NT2/D1 (cell line): ENCODE data around the gene LTB4R2.

Source experiments
- DNase-seq: peaks from one replicate; pipeline ENCODE4 v3.0.0-alpha.2; 2011; ENCODE audit warnings: low read depth, low spot score
- H3K27me3 ChIP-seq: 2 replicates; pipeline ENCODE4 v1.6.0; 2011; ENCODE audit warnings: mild to moderate bottlenecking; ENCODE audit not compliant: insufficient read length, insufficient read depth
- H3K36me3 ChIP-seq: 2 replicates; pipeline ENCODE4 v1.6.1; 2011; ENCODE audit warnings: mild to moderate bottlenecking, low read length, mixed read lengths; ENCODE audit not compliant: insufficient read depth, insufficient read length
- H3K4me1 ChIP-seq: 2 replicates; pipeline ENCODE4 v1.5.1; 2011; ENCODE audit not compliant: insufficient read depth, insufficient read length
- H3K4me3 ChIP-seq: 2 replicates; pipeline ENCODE4 v1.5.1; 2011; ENCODE audit warnings: low read depth; ENCODE audit not compliant: insufficient read length
- H3K9ac ChIP-seq: 2 replicates; pipeline ENCODE4 v1.6.0; 2011; ENCODE audit warnings: low read depth; ENCODE audit not compliant: insufficient read length
- H3K9me3 ChIP-seq: 2 replicates; pipeline ENCODE4 v1.5.1; 2011; ENCODE audit warnings: mild to moderate bottlenecking, low read length; ENCODE audit not compliant: insufficient read depth
- SUZ12 ChIP-seq: IDR thresholded peaks from 2 replicates; pipeline ENCODE4 v1.6.1; 2011; ENCODE audit not compliant: insufficient read length, insufficient read depth; ENCODE audit errors: extremely low read depth
- YY1 ChIP-seq: IDR thresholded peaks from 2 replicates; pipeline ENCODE4 v1.6.1; 2011; ENCODE audit not compliant: insufficient read length, insufficient read depth
- ZNF274 ChIP-seq: IDR thresholded peaks from 2 replicates; pipeline ENCODE4 v1.6.1; 2011; ENCODE audit warnings: mild to moderate bottlenecking, low read depth, low read length

LTB4R2 gene

GRCh38 chr14:24312736-24313507 is 3.0 kb downstream of the LTB4R2 start:
- peaks cover 63% of the 10 kb centered on the region for H3K36me3 ChIP-seq
- H3K9me3 ChIP-seq, result no peaks in the 10 kb centered on the region
- H3K27me3 ChIP-seq, result no peaks in the 10 kb centered on the region
- DNase-seq, result no peak
- TF ChIP-seq YY1 (no peak), ZNF274 (no peak), SUZ12 (no peak)
- peaks cover 4% of the 10 kb centered on the region for H3K4me1 ChIP-seq
- H3K4me3 ChIP-seq, result no peak overlapping the region
- H3K9ac ChIP-seq, result no peak overlapping the region

DNA sequence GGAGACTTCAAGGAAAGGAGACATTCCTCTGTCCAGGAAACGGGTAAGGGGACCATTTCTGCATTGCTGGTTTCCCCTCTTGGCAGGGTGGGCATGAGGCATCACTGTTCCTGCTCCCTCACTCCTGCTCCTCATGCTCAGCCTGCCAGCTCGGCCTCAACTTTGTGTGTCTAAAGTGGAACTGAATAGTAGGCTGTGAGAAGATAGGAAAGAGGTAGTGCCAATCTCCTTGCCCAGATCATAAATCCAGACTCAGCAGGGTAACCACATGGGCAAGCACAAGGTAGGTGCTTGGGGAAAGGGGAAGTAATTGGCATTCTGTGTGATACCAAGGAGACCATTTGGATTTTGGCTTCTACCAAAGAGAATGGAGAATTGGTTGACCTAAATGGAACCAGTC is 4.0 kb downstream of the LTB4R2 start:
- DNase-seq, result no peak
- no peaks in the 10 kb centered on the region for H3K9me3 ChIP-seq
- no peak overlapping the region for H3K4me3 ChIP-seq
- no peak overlapping the region for H3K9ac ChIP-seq
- H3K36me3 ChIP-seq, result peaks cover 55% of the 10 kb centered on the region
- no peaks in the 10 kb centered on the region for H3K4me1 ChIP-seq
- H3K27me3 ChIP-seq, result no peaks in the 10 kb centered on the region
- no peak for TF ChIP-seq ZNF274
- no peak for TF ChIP-seq SUZ12
- no peak for TF ChIP-seq YY1

DNA sequence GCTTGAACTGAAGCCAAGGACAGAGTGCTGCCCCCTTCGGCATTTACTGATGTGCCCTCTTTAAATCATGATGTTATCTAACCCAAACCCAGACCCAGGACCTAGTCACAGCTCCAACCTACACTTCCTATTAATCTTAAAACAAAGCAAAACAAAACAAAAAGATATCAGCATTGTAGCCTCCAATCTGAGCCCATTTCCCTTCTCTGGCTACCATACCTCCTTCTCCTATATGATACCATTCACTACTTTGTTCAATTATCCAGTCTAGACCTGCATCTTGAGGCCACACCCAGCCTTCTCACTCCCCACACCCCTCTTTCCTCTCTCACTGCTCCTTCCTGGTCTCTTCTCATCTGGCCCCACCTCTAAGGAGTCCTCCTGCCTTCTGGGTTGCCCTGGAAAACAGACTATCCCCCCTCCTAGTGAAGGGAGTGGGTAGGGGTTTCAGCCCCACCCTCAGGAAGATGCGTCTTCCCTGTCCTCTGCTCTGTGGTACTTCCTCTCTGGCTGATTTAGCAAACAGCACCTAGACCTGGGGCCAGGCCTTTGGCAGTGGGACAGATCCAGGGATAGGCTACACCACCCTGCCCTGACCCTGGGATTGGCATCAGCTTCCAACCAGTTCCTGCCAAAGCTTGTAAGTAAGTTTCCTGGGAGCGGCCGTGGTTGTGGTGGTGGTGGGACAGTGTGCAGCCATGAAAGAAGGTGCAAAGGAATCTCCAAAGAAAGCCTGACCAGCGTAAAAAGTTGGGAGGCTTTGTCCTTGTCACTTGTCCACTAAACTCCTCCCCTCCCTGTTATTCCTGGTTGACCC is 4.6 kb downstream of the LTB4R2 start:
- Histone ChIP-seq H3K36me3 (peaks cover 49% of the 10 kb centered on the region), H3K4me1 (no peaks in the 10 kb centered on the region), H3K9ac (no peak overlapping the region), H3K27me3 (no peaks in the 10 kb centered on the region), H3K9me3 (no peaks in the 10 kb centered on the region), H3K4me3 (no peak overlapping the region)
- TF ChIP-seq SUZ12 (no peak), ZNF274 (no peak), YY1 (no peak)
- DNase-seq, result no peak

DNA sequence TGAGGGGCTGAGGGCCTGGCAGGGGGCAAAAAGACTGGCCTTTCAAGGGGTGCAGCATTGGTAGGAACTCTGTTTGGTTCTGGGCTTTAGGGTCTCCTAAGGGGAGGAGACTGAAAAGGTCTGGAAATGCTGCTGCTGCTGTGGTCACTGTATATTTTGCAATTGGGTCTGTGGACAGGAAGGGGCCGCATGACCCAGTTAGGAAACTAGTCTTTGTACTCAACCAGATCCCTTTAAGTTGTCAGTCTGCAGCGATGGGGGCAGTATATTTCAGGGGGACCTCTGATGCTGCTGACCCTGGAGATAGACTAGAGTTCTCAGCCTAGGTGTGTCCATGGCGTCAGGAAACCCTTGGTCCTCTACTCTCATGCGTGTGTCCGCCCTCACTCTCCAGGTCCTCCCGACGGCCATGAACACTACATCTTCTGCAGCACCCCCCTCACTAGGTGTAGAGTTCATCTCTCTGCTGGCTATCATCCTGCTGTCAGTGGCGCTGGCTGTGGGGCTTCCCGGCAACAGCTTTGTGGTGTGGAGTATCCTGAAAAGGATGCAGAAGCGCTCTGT is 5.4 kb downstream of the LTB4R2 start:
- H3K4me3 ChIP-seq, result no peak overlapping the region
- H3K9ac ChIP-seq, result no peak overlapping the region
- H3K36me3 ChIP-seq, result peaks cover 42% of the 10 kb centered on the region
- H3K4me1 ChIP-seq, result no peaks in the 10 kb centered on the region
- H3K27me3 ChIP-seq, result no peaks in the 10 kb centered on the region
- DNase-seq, result no peak
- TF ChIP-seq ZNF274, result no peak
- no peak for TF ChIP-seq YY1
- no peak for TF ChIP-seq SUZ12
- H3K9me3 ChIP-seq, result no peaks in the 10 kb centered on the region

DNA sequence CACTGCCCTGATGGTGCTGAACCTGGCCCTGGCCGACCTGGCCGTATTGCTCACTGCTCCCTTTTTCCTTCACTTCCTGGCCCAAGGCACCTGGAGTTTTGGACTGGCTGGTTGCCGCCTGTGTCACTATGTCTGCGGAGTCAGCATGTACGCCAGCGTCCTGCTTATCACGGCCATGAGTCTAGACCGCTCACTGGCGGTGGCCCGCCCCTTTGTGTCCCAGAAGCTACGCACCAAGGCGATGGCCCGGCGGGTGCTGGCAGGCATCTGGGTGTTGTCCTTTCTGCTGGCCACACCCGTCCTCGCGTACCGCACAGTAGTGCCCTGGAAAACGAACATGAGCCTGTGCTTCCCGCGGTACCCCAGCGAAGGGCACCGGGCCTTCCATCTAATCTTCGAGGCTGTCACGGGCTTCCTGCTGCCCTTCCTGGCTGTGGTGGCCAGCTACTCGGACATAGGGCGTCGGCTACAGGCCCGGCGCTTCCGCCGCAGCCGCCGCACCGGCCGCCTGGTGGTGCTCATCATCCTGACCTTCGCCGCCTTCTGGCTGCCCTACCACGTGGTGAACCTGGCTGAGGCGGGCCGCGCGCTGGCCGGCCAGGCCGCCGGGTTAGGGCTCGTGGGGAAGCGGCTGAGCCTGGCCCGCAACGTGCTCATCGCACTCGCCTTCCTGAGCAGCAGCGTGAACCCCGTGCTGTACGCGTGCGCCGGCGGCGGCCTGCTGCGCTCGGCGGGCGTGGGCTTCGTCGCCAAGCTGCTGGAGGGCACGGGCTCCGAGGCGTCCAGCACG is 6.1 kb downstream of the LTB4R2 start:
- Histone ChIP-seq H3K36me3 (peaks cover 35% of the 10 kb centered on the region), H3K4me1 (no peaks in the 10 kb centered on the region), H3K9me3 (no peaks in the 10 kb centered on the region), H3K27me3 (no peaks in the 10 kb centered on the region), H3K9ac (no peak overlapping the region), H3K4me3 (no peak overlapping the region)
- no peak for DNase-seq
- TF ChIP-seq YY1, result no peak
- TF ChIP-seq SUZ12, result no peak
- no peak for TF ChIP-seq ZNF274

GRCh38 chr14:24316597-24316950 is 6.6 kb downstream of the LTB4R2 start:
- no peak overlapping the region for H3K9ac ChIP-seq
- H3K9me3 ChIP-seq, result no peaks in the 10 kb centered on the region
- DNase-seq, result no peak
- no peak for TF ChIP-seq YY1
- no peak for TF ChIP-seq ZNF274
- TF ChIP-seq SUZ12, result no peak
- peaks cover 29% of the 10 kb centered on the region for H3K36me3 ChIP-seq
- H3K27me3 ChIP-seq, result no peaks in the 10 kb centered on the region
- no peaks in the 10 kb centered on the region for H3K4me1 ChIP-seq
- no peak overlapping the region for H3K4me3 ChIP-seq
